Ishikawa (cell line): ENCODE data around the gene HSPB8.

ENCODE experiments used
- CEBPB ChIP-seq: IDR thresholded peaks from 2 replicates; pipeline ENCODE4 v1.6.1; 2012
- CREB1 ChIP-seq: IDR thresholded peaks from 2 replicates; pipeline ENCODE4 v1.6.1; 2012; ENCODE audit warnings: low read depth
- EGR1 ChIP-seq: IDR thresholded peaks from 2 replicates; pipeline ENCODE4 v1.6.1; 2012
- EP300 ChIP-seq: IDR thresholded peaks from 2 replicates; pipeline ENCODE4 v1.6.1; 2012; ENCODE audit warnings: borderline replicate concordance
- FOXM1 ChIP-seq: IDR thresholded peaks from 2 replicates; pipeline ENCODE4 v1.6.1; 2012; ENCODE audit warnings: low read depth, borderline replicate concordance
- NFIC ChIP-seq: IDR thresholded peaks from 2 replicates; pipeline ENCODE4 v1.6.1; 2012
- RAD21 ChIP-seq: IDR thresholded peaks from 2 replicates; pipeline ENCODE4 v1.6.1; 2012; ENCODE audit warnings: low read depth
- TAF1 ChIP-seq: IDR thresholded peaks from 2 replicates; pipeline ENCODE4 v1.6.1; 2012; ENCODE audit warnings: low read depth, mild to moderate bottlenecking
- TCF12 ChIP-seq: IDR thresholded peaks from 2 replicates; pipeline ENCODE4 v1.6.1; 2012; ENCODE audit warnings: low read depth
- TEAD4 ChIP-seq: IDR thresholded peaks from 2 replicates; pipeline ENCODE4 v1.6.1; 2012
- USF1 ChIP-seq: IDR thresholded peaks from 2 replicates; pipeline ENCODE4 v1.6.1; 2012
- YY1 ChIP-seq: IDR thresholded peaks from 2 replicates; pipeline ENCODE4 v1.6.1; 2012; ENCODE audit warnings: low read depth
- ZBTB7A ChIP-seq: IDR thresholded peaks from 2 replicates; pipeline ENCODE4 v1.6.1; 2012; ENCODE audit warnings: low read depth
- TF ChIP-seq, protein P1 (sequence below): IDR thresholded peaks from 2 replicates; pipeline ENCODE4 v1.6.1; 2012
- TF ChIP-seq, protein P2 (sequence below): IDR thresholded peaks from 2 replicates; pipeline ENCODE4 v1.6.1; 2012; ENCODE audit warnings: low read depth, mild to moderate bottlenecking

HSPB8 gene

DNA sequence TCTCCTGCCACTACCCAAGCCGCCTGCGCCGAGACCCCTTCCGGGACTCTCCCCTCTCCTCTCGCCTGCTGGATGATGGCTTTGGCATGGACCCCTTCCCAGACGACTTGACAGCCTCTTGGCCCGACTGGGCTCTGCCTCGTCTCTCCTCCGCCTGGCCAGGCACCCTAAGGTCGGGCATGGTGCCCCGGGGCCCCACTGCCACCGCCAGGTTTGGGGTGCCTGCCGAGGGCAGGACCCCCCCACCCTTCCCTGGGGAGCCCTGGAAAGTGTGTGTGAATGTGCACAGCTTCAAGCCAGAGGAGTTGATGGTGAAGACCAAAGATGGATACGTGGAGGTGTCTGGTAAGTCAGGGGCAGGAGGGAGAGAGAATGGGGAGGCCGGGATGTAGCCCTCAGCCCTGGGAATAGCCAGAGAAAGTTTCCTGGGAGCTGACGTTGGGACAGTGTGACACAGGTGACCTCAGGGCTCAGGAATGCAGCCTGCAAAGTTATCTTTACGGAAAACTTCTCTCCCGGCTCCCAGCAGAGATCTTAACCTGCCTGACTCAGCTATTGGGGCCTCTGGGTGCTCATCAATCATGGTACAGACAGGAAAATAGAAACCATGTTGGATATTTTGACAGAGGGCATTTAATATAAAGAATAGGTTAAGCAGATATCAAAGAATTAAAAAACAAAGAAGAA, 747 bp downstream of the HSPB8 start:
- TF ChIP-seq USF1 (no peak), ZBTB7A (0 out of 2 replicates have a peak, but pooled peaks have one; percentile 32), RAD21 (no peak)

DNA sequence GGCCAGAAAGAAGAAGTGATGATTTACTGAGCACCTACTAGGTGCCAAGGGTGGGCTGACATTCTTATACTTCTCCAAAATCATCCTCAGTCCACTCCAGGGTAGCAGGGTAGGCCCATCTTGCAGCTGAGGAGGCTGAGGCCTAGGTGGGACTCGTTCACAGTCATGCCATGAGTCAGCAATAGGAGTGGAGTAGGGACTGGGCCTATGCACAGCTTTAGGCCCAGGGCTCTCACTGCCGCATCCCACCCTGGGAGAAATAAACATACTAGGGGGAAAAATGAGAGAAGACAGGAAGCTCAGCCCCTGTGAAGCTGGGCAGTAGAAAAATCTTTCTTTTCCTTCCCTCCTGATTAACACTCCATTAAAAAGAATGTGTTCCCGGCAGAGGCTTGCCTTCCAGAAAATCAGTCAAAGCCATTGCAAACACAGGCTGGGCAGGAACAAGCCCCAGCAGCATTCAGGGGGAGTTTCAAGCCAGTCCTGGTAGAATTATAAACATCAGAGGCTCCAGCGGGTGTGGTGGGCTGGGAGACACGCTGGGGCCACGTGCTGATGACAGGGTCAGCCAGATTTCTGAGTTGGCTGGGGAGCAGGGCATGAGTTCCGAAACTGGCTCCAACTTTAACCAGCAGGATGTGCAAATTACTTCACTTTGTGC, 1.8 kb downstream of the HSPB8 start:
- TF ChIP-seq, protein P1, sequence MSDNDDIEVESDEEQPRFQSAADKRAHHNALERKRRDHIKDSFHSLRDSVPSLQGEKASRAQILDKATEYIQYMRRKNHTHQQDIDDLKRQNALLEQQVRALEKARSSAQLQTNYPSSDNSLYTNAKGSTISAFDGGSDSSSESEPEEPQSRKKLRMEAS, result no peak
- TF ChIP-seq, protein P2, sequence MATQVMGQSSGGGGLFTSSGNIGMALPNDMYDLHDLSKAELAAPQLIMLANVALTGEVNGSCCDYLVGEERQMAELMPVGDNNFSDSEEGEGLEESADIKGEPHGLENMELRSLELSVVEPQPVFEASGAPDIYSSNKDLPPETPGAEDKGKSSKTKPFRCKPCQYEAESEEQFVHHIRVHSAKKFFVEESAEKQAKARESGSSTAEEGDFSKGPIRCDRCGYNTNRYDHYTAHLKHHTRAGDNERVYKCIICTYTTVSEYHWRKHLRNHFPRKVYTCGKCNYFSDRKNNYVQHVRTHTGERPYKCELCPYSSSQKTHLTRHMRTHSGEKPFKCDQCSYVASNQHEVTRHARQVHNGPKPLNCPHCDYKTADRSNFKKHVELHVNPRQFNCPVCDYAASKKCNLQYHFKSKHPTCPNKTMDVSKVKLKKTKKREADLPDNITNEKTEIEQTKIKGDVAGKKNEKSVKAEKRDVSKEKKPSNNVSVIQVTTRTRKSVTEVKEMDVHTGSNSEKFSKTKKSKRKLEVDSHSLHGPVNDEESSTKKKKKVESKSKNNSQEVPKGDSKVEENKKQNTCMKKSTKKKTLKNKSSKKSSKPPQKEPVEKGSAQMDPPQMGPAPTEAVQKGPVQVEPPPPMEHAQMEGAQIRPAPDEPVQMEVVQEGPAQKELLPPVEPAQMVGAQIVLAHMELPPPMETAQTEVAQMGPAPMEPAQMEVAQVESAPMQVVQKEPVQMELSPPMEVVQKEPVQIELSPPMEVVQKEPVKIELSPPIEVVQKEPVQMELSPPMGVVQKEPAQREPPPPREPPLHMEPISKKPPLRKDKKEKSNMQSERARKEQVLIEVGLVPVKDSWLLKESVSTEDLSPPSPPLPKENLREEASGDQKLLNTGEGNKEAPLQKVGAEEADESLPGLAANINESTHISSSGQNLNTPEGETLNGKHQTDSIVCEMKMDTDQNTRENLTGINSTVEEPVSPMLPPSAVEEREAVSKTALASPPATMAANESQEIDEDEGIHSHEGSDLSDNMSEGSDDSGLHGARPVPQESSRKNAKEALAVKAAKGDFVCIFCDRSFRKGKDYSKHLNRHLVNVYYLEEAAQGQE, result no peak
- no peak for TF ChIP-seq RAD21
- no peak for TF ChIP-seq EP300
- no peak for TF ChIP-seq EGR1
- TF ChIP-seq ZBTB7A, result no peak
- no peak for TF ChIP-seq NFIC
- no peak for TF ChIP-seq USF1

GRCh38 chr12:119181202-119181601, 2.5 kb downstream of the HSPB8 start:
- TF ChIP-seq TCF12 (no peak), CEBPB (no peak), TAF1 (no peak)
- TF ChIP-seq, protein P2, result no peak

DNA sequence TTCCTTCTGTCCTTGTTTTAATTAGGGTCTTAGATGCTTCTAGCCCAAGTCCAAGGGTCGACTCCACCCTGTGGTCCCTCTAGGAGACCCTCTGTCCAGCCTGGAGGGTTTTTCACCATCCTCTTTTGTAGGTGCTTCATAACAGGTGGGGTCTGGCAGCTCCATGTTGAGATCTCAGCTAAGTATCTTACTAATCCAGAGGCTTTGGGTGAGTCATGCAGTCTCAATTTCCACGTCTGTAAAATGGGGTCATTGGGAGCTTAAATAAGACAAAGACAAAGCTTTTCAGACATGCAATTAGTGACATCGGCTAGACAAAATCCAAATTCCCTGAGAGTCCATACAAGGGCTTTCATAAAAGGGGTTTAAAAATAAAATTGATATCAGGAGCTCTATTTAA, 3.2 kb downstream of the HSPB8 start:
- TF ChIP-seq FOXM1 (no peak), TEAD4 (no peak), YY1 (no peak), USF1 (no peak), EP300 (no peak), NFIC (no peak), TCF12 (no peak), CEBPB (no peak), TAF1 (no peak), EGR1 (no peak)
- TF ChIP-seq, protein P1, result no peak

DNA sequence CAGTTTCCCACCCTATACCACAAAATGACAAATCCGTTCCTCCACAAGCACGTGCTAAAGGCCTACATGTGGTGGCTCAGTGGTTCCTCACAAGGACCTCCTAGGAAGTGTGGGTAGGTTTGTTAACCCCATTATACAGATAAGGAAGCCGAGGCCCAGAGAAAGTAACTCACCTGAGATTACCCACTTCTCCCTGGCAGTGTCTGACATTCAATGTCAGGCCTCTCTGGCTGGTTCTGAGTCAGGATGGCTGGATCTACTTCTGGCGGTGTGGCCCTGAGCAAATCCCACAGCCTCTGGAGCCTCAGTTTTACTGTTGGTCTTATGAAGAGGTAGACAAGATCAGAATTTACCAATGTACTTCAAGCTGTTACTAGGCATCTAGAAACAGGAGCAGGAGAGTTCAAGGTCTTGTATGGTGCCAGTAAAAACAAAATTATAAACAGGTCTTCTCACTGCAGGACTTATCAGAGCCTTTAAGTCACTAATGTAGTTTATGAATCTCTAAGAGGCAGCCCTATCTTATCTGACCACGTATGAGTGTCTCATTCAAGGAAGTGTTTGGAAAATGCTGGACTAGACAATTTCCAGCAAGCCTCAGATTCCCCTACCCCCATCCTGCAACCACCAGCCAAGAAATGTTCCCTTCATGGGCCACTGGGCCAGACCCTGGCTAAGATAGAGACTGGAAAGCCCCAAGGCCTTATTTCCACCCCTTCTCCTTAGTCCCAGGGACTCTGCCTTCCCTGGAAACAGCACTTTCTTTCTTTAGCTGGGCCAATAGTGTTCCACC, 4.2 kb downstream of the HSPB8 start:
- TF ChIP-seq EGR1 (no peak), CREB1 (no peak), TCF12 (no peak), TAF1 (no peak), TEAD4 (no peak), CEBPB (no peak), NFIC (no peak), RAD21 (no peak)
- TF ChIP-seq, protein P1, result no peak
- TF ChIP-seq, protein P2, result no peak
